HCT116 (cell line): ENCODE measurements around the gene TMUB1. TPM values are rescaled to one million over a fixed set of nuclear protein-coding genes. Genes with fewer than 3 reads are reported as not detected.

Experiments used
- ATAC-seq: fragments of 200-7000 bp; cut with Tn5 transposase; 2 replicates; pipeline ENCODE4 v1.9.1; 2020; ENCODE audit warnings: mild to moderate bottlenecking, moderate library complexity
- BruUV-seq: library from RNA; stranded (reverse); fragments of 400-500 nt; replicated peaks from 2 replicates; lab custom pipeline; 2021; lab: Mats Ljungman, UMichigan
- CTCF ChIA-PET: fragments of 300-600 bp; sonication (Branson Sonifier 250); formaldehyde crosslinking; loops from one replicate; lab custom pipeline; 2021; ENCODE audit warnings: antibody characterized with exemption; lab: Charles Lee
- POLR2A ChIA-PET: fragments of 300-600, 350-600 bp; sonication (Branson Sonifier 250); formaldehyde crosslinking; loops from one replicate; lab custom pipeline; 2021; ENCODE audit warnings: antibody characterized with exemption; lab: Charles Lee
- RAD21 ChIA-PET, 2 experiments: fragments of 300-600 bp; sonication (Branson Sonifier 250); formaldehyde crosslinking; loops; one replicate each; lab custom pipeline; 2023; ENCODE audit warnings: low total read pairs in 2 of 2; ENCODE audit not compliant: uncharacterized antibody in 2 of 2, unreplicated experiment in 2 of 2, low non-redundant PET in 1 of 2; lab: Charles Lee
- DNase-seq: peaks from one replicate; pipeline ENCODE4 v3.0.0-alpha.2; 2010; ENCODE audit warnings: low read depth, low spot score
- H2AFZ ChIP-seq: fragments of 200-600 bp; shearing (Covaris generic), sonication (generic); 2 replicates; pipeline ENCODE4 v1.6.1; 2017; ENCODE audit warnings: low read depth, mixed run types, mixed read lengths, antibody characterized with exemption, low read length; ENCODE audit not compliant: poor library complexity, severe bottlenecking
- H3K27ac ChIP-seq: 2 replicates; pipeline ENCODE4 v1.5.1; 2012; ENCODE audit warnings: low read depth, low read length
- H3K27me3 ChIP-seq: fragments of 200-600 bp; sonication (generic); 2 replicates; pipeline ENCODE4 v1.6.1; 2016; ENCODE audit warnings: mixed run types, low read length, mixed read lengths; ENCODE audit not compliant: insufficient read depth
- H3K36me3 ChIP-seq, 2 experiments: fragments of 200-500 bp in 1 of 2; fragments of 200-600 bp in 1 of 2; sonication (Bioruptor generic) in 1 of 2; sonication (generic) in 1 of 2; 2 replicates each; pipeline versions ENCODE4 v1.5.1 to v1.6.1; 2014 to 2016; ENCODE audit warnings: low read length in 2 of 2, inconsistent platforms in 1 of 2, mixed read lengths in 1 of 2, mixed run types in 1 of 2; ENCODE audit not compliant: insufficient read depth in 2 of 2, control insufficient read depth in 1 of 2
- H3K4me1 ChIP-seq, 2 experiments: fragments of 200-600 bp in 1 of 2; sonication (generic) in 1 of 2; 2 replicates each; pipeline versions ENCODE4 v1.5.1 to v1.6.1; 2012 to 2017; ENCODE audit warnings: low read length in 2 of 2, inconsistent platforms in 1 of 2, mild to moderate bottlenecking in 1 of 2, mixed read lengths in 1 of 2, mixed run types in 1 of 2, moderate library complexity in 1 of 2; ENCODE audit not compliant: insufficient read depth in 2 of 2, control insufficient read depth in 1 of 2
- H3K4me2 ChIP-seq: fragments of 200-600 bp; sonication (generic); 2 replicates; pipeline ENCODE4 v1.6.1; 2017; ENCODE audit warnings: mixed run types, low read length, mixed read lengths
- H3K4me3 ChIP-seq, 2 experiments: fragments of 200-600 bp in 1 of 2; sonication (generic) in 1 of 2; replicated peaks in 1 of 2; 2 replicates each; pipeline ENCODE4 v1.5.1; 2011 to 2016; ENCODE audit warnings: low read length in 2 of 2, control low read depth in 1 of 2, low read depth in 1 of 2, mild to moderate bottlenecking in 1 of 2, mixed read lengths in 1 of 2, mixed run types in 1 of 2
- H3K79me2 ChIP-seq: fragments of 200-600 bp; sonication (generic); 2 replicates; pipeline ENCODE4 v1.6.1; 2017; ENCODE audit warnings: mild to moderate bottlenecking, mixed run types, low read length, moderate library complexity, mixed read lengths; ENCODE audit not compliant: insufficient read depth
- H3K9ac ChIP-seq: fragments of 200-600 bp; sonication (generic); 2 replicates; pipeline ENCODE4 v1.6.1; 2016; ENCODE audit warnings: low read length, mixed read lengths
- H3K9me2 ChIP-seq: fragments of 200-600 bp; sonication (generic), shearing (Covaris generic); 2 replicates; pipeline ENCODE4 v1.6.1; 2017; ENCODE audit warnings: mixed run types, mild to moderate bottlenecking, moderate library complexity; ENCODE audit not compliant: insufficient read depth
- H3K9me3 ChIP-seq, 2 experiments: fragments of 200-500 bp in 1 of 2; fragments of 200-600 bp in 1 of 2; sonication (Bioruptor generic) in 1 of 2; sonication (generic) in 1 of 2; 2 replicates each; pipeline ENCODE4 v1.6.1; 2014 to 2017; ENCODE audit warnings: low read length in 2 of 2, mixed read lengths in 2 of 2, inconsistent platforms in 1 of 2, low read depth in 1 of 2, mild to moderate bottlenecking in 1 of 2, mixed run types in 1 of 2, moderate library complexity in 1 of 2; ENCODE audit not compliant: control insufficient read depth in 1 of 2, insufficient read depth in 1 of 2
- H4K20me1 ChIP-seq: fragments of 200-600 bp; sonication (generic), shearing (Covaris generic); 2 replicates; pipeline ENCODE4 v1.6.1; 2017; ENCODE audit warnings: mixed run types, mild to moderate bottlenecking, moderate library complexity; ENCODE audit not compliant: insufficient read depth
- ATF3 ChIP-seq: IDR thresholded peaks from 2 replicates; pipeline ENCODE4 v1.6.1; 2012
- CBX3 ChIP-seq: IDR thresholded peaks from 2 replicates; pipeline ENCODE4 v1.6.1; 2012; ENCODE audit warnings: low read depth
- CTCF ChIP-seq, 3 experiments: fragments of 200-600 bp in 1 of 3; sonication (generic) in 1 of 3; IDR thresholded peaks in 2 of 3; conservative IDR thresholded peaks in 1 of 3; 2 replicates each; pipeline ENCODE4 v1.5.1; 2012 to 2017; ENCODE audit warnings: low read depth in 2 of 3, low read length in 2 of 3, antibody characterized with exemption in 1 of 3, borderline replicate concordance in 1 of 3, control low read depth in 1 of 3, mild to moderate bottlenecking in 1 of 3, mixed read lengths in 1 of 3, mixed run types in 1 of 3, moderate library complexity in 1 of 3; ENCODE audit not compliant: insufficient read depth in 1 of 3
- EGR1 ChIP-seq: IDR thresholded peaks from 2 replicates; pipeline ENCODE4 v1.6.1; 2012; ENCODE audit warnings: low read depth
- EZH2 ChIP-seq: fragments of 200-600 bp; sonication (generic); IDR thresholded peaks from 2 replicates; pipeline ENCODE4 v1.6.1; 2017; ENCODE audit warnings: antibody characterized with exemption, mixed run types
- FOSL1 ChIP-seq: IDR thresholded peaks from 2 replicates; pipeline ENCODE4 v1.6.1; 2012; ENCODE audit warnings: low read depth
- JUND ChIP-seq: IDR thresholded peaks from 2 replicates; pipeline ENCODE4 v1.6.1; 2012
- POLR2A ChIP-seq: IDR thresholded peaks from 2 replicates; pipeline ENCODE4 v1.7.0; 2011; ENCODE audit warnings: borderline replicate concordance; ENCODE audit not compliant: insufficient read depth, insufficient read length; ENCODE audit errors: extremely low read depth
- POLR2AphosphoS5 ChIP-seq: IDR thresholded peaks from 2 replicates; pipeline ENCODE4 v1.6.1; 2011; ENCODE audit warnings: mild to moderate bottlenecking, low read depth, low read length, moderate library complexity
- RAD21 ChIP-seq: IDR thresholded peaks from 2 replicates; pipeline ENCODE4 v1.6.1; 2012; ENCODE audit warnings: low read depth, mild to moderate bottlenecking
- SP1 ChIP-seq: IDR thresholded peaks from 2 replicates; pipeline ENCODE4 v1.6.1; 2012; ENCODE audit warnings: low read depth
- SRF ChIP-seq: IDR thresholded peaks from 2 replicates; pipeline ENCODE4 v1.6.1; 2012; ENCODE audit warnings: low read depth
- TCF7L2 ChIP-seq: IDR thresholded peaks from 2 replicates; pipeline ENCODE4 v1.7.0; 2011; ENCODE audit warnings: borderline replicate concordance, inconsistent platforms; ENCODE audit not compliant: insufficient read depth, insufficient read length; ENCODE audit errors: extremely low read depth
- YY1 ChIP-seq: IDR thresholded peaks from 2 replicates; pipeline ENCODE4 v1.6.1; 2011; ENCODE audit warnings: low read length, low read depth, moderate library complexity, mild to moderate bottlenecking; ENCODE audit not compliant: insufficient replicate concordance; ENCODE audit errors: extremely low read depth
- ZNF274 ChIP-seq: fragments of 200-500 bp; sonication (Bioruptor generic); IDR thresholded peaks from 2 replicates; pipeline ENCODE4 v1.6.1; 2014; ENCODE audit warnings: mild to moderate bottlenecking, low read depth, low read length, inconsistent platforms
- intact Hi-C: fragments of 100-400 bp; cut with micrococcal nuclease; formaldehyde crosslinking; loops from 2 replicates; pipeline ENCODE4 v1.10.0; 2022
- total RNA-seq: library from RNA; stranded (reverse); gene quantifications from one replicate; pipeline ENCODE4 v1.2.1, GENCODE V29; 2021; ENCODE audit not compliant: unreplicated experiment
- TF ChIP-seq, protein P1 (sequence below): IDR thresholded peaks from 2 replicates; pipeline ENCODE4 v1.6.1; 2012; ENCODE audit warnings: low read depth

The TMUB1 gene
- total RNA-seq, 1 experiment from 2014 or later: 75.8 TPM

DNA sequence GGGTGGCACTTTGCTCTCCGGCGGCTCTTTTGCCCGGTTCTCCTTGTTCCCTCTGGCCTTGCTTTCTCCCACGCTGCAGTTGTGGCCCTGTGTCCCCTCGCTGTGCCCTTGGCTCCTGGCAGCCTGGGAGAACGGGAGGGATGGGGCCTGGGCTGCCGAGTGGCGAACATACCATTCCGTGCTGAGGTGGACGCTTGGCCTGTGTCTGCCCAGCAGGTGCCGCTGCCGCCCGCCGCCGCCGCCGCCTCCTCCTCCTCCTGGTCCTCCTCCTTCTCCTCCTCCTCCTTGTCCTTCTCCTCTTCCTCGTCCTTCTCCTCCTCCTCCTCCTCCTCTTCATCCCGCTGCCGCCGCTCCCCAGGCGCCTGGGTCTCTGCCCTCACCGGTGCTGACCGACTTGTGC lies 39.0 kb upstream of the TMUB1 start:
- peaks cover 0 to 8% of the 10 kb centered on the region in 2 experiments; a peak in 1 of 4 replicates for H3K4me1 ChIP-seq
- no peaks in the 10 kb centered on the region for H4K20me1 ChIP-seq
- no peak overlapping the region for H2AFZ ChIP-seq
- peaks cover 17% of the 10 kb centered on the region for H3K79me2 ChIP-seq
- CTCF ChIA-PET: interaction anchor here (0.6 kb wide), 1 partner anchor 61 kb away, joined by 3 read pairs; no protein-coding TSS in a partner anchor
- H3K27ac ChIP-seq: no peak overlapping the region
- no peaks in the 10 kb centered on the region for H3K27me3 ChIP-seq
- H3K9me3 ChIP-seq: no peaks in the 10 kb centered on the region
- intact Hi-C loops: loop anchor here (10.0 kb wide), 1 partner anchor 123 kb away; the partner anchor contains the start of gene SMARCD3
- RAD21 ChIA-PET: no interaction called here
- no peak for ATAC-seq
- peaks cover 16 to 28% of the 10 kb centered on the region in 2 experiments; a peak in 3 of 4 replicates for H3K36me3 ChIP-seq
- no peak overlapping the region for H3K9ac ChIP-seq
- no peak overlapping the region for H3K4me2 ChIP-seq
- no peaks in the 10 kb centered on the region for H3K9me2 ChIP-seq
- TF ChIP-seq, protein P1, sequence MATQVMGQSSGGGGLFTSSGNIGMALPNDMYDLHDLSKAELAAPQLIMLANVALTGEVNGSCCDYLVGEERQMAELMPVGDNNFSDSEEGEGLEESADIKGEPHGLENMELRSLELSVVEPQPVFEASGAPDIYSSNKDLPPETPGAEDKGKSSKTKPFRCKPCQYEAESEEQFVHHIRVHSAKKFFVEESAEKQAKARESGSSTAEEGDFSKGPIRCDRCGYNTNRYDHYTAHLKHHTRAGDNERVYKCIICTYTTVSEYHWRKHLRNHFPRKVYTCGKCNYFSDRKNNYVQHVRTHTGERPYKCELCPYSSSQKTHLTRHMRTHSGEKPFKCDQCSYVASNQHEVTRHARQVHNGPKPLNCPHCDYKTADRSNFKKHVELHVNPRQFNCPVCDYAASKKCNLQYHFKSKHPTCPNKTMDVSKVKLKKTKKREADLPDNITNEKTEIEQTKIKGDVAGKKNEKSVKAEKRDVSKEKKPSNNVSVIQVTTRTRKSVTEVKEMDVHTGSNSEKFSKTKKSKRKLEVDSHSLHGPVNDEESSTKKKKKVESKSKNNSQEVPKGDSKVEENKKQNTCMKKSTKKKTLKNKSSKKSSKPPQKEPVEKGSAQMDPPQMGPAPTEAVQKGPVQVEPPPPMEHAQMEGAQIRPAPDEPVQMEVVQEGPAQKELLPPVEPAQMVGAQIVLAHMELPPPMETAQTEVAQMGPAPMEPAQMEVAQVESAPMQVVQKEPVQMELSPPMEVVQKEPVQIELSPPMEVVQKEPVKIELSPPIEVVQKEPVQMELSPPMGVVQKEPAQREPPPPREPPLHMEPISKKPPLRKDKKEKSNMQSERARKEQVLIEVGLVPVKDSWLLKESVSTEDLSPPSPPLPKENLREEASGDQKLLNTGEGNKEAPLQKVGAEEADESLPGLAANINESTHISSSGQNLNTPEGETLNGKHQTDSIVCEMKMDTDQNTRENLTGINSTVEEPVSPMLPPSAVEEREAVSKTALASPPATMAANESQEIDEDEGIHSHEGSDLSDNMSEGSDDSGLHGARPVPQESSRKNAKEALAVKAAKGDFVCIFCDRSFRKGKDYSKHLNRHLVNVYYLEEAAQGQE: no peak
- TF ChIP-seq YY1: no peak
- no peak for TF ChIP-seq FOSL1
- no peak for TF ChIP-seq EGR1
- no peak for TF ChIP-seq TCF7L2
- TF ChIP-seq CBX3: no peak
- TF ChIP-seq POLR2AphosphoS5: no peak
- no peak for TF ChIP-seq SRF
- no peak for TF ChIP-seq ZNF274
- TF ChIP-seq POLR2A: no peak
- no peak for TF ChIP-seq JUND
- TF ChIP-seq ATF3: no peak
- TF ChIP-seq RAD21: no peak
- no peak for TF ChIP-seq SP1
- no peak for TF ChIP-seq EZH2
- no peak for TF ChIP-seq CTCF (IDR thresholded peaks at IDR 0.05 in 2 of 3, conservative IDR thresholded peaks at IDR 0.05 in 1 of 3; ENCODE audit: borderline replicate concordance in 1 of 3, insufficient read depth in 1 of 3, low read depth in 2 of 3, low read length in 2 of 3)
- no peak overlapping the region for H3K4me3 ChIP-seq
- no TSS peak for BruUV-seq
- POLR2A ChIA-PET: no interaction called here
- DNase-seq: no peak
